DMS79 (cell line): ENCODE measurements around the gene TRIML2.

ENCODE experiments used
- DNase-seq: peaks from one replicate; lab custom pipeline; 2025; lab: John Stamatoyannopoulos, UW

Gene TRIML2

GRCh38 chr4:188109157-188109755 lies at the start of gene TRIML2:
TRIML2 (minus strand) TSS chr4:188109603; CDS start chr4:188105368, 4,235 bp downstream.
- no peak for DNase-seq

DNA sequence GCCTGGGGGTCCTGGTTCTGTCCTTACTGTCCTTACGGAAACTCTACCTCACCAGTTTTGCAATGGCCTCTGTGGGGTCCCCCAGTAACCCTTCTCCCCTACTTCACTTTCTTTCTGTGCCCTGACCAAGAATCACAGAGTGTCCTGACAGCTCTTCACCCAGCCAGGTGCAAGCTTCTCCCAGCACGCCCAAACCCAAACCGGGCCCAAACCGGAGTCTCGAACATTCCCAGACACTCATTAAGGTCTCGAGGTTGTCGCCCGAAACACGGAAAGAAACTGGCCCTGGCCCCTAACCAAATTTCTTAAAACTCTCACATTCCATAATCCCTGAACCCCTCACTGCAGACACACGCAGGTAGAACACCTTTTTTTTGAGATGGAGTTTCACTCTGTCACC lies 48.9 kb upstream of the TRIML2 start:
- no peak for DNase-seq

DNA sequence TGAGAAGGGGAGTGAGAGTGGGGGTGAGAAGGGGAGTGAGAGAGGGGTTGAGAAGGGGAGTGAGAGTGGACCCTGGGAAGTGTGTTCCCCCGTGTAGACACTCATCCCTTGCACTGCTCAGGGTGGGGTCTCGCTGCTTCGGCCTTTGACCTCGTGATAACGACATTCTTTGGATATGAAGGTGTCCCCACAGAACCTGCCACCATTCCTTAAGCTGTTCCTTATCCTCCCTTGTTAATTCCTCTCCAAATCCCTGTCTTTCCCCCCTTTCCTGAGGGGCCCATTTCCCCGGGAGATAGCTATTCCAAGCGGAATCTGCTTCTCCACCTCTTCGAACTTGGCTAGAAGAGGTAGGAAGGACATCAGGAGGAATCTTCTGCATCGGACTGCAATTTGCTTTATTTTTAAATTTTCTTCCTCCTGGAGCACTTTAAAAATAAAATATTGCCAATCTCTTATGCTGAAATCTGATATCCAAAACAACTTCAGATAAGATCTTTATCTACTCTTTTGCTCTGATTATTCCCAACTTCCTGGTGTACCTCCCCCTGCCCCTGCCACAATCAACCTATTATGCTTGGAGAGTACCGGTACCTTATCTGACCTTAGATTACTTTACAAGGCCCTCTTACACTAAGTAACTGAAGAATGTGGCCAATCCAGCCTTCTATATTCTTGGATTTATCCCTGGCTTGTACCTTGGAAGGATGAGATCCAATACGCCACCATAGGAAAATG lies 45.4 kb upstream of the TRIML2 start:
- no peak for DNase-seq

DNA sequence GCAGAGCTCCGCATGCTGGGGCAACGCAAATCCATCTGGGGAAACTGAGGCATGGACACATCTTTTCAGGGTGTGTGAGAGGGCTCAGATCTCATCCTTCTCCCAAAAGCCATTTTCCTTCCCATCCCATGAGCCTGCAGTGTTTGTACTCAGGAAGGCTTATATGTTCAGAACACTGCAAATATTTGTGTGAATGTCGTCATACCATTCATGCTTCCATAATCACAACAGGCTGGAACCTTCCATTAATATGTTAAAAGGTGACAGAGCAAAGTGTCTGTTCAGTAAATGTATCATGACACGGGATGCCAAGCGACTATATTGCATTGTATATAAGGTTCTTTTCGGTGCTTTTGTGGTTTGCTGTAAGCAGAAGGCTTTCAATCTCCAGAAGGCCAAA lies 38.4 kb upstream of the TRIML2 start:
- no peak for DNase-seq

DNA sequence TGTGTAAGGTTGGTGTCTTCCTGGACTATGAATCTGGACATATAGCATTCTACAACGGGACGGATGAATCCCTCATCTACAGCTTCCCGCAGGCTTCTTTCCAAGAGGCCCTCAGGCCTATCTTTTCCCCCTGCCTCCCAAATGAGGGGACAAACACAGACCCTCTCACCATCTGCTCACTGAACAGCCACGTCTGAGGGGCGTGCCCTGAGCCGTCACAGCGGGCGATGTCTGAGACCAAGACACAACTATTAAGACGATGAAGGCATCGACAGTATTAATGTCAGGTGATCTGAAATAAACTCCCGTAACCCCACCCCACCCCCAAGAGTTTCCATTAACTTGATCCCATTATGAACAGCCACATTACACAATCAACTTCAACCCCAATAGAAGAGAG lies 37.8 kb upstream of the TRIML2 start:
- DNase-seq, result no peak

- DNase-seq, result no peak
Observed at GRCh38 chr4:188146618-188147017, 37.2 kb upstream of the TRIML2 start.

- no peak for DNase-seq
Observed at GRCh38 chr4:188145601-188146000, 36.2 kb upstream of the TRIML2 start.

GRCh38 chr4:188143731-188144130 lies 34.3 kb upstream of the TRIML2 start:
- DNase-seq, result no peak

- no peak for DNase-seq
Observed at GRCh38 chr4:188139671-188140070, 30.3 kb upstream of the TRIML2 start.

GRCh38 chr4:188139141-188139540 lies 29.7 kb upstream of the TRIML2 start, which contains the start of gene TRIML1:
TRIML1 (plus strand) TSS chr4:188139441; CDS start chr4:188139559, 118 bp downstream.
- no peak for DNase-seq

GRCh38 chr4:188138227-188138626 lies 28.8 kb upstream of the TRIML2 start:
- no peak for DNase-seq

GRCh38 chr4:188132232-188132631 lies 22.8 kb upstream of the TRIML2 start:
- no peak for DNase-seq

DNA sequence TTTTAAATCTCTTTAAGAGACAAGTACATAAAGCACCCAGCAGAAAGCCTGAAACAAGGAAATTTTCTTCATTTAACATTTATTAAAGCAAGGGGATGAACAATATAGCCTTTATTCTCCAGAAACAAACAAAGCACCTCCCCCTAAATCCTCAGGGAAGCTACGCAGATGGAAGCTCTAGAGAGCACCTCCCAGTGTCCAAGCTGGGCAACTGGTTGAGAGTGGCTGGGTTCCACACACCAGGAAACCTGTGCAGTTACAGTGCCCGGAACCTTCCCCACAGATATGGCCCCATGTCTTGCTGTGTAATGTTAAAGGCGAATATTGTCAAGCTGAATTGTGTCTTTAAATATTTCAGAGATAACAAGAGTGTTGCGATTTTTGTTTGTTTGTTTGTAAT lies 21.0 kb upstream of the TRIML2 start:
- no peak for DNase-seq

DNA sequence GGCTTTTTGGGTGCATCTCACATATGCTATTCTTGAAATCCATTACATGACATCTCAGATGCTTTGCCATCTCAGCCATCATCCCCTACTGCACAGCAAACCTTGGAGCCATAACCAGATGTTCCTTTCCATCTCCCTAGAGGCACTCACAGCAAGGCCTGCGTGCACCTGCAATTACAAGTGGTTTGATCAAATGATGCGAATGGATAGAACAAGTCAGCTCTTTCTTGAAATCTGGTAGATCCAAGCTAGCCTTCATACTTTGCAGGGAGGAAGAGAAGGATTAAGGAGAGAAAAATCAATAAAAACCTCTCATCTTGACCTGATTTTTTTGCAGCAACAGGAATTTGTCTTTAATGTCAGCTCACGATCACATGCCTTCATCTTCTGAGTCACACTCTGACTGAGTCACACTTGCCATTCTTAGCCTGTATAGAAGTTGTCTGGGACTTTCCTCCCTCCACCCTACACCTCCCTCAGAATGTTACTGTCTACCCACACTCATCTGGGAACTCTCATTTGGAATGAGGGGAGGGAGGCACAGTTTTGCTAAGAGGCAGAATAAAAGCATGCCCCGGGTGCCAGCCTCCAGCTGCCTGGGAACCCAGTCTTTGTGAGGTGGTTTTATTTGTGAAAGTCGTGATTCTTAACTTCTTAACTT lies 17.9 kb upstream of the TRIML2 start:
- DNase-seq, result no peak

GRCh38 chr4:188121530-188121929 lies 12.1 kb upstream of the TRIML2 start:
- no peak for DNase-seq

DNA sequence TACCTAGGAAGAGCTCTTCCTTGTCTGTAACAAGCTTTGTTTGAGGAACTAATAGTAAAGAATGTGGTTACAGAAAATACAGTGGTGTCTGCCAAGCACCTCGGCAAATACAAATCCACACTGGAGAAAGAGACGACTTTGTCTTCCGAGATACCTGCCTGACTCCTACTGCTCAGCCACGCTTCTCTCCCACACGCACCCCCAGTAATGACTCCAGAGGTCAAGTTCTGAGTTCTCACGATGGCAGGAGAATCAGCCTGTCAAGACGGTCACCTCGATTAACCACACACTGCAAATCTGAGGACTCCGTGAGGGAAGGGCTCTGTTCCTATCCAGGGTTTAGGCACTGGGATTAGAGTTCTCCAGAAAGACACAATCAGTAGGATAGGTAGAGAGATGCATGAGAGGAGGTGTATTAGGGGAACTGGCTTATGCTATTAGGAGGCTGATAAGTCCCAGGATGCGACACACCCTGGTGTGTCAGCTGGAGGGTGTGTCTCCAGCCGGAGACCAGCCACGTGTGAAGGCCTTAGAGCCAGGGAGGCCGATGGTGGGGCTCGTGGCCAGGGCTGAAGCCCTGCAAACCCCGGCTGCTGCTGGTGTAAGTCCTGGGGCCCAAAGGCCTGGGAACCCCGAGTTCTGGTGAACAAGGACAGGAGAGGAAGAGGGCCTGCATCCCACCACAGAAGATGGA lies 8.4 kb upstream of the TRIML2 start:
- no peak for DNase-seq

DNA sequence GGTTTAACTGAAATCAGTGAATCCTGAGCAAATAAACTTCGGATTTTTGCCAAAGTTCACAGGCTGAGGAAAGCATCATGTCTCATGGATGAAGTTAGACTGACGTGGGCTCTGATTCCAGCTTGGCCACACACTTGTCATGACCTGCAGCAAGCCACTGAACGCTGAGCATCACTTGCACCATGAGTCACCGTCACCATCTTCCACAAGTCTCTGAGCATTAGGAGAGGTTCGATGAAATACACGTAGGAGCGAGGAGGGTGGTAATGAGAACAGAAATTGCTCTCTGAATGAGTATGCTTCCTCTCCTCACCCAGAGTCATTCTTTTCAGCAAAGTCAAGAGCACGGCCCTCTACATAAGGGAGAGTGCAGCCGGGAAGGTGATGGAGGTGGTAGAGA lies 3.8 kb upstream of the TRIML2 start:
- DNase-seq, result no peak

DNA sequence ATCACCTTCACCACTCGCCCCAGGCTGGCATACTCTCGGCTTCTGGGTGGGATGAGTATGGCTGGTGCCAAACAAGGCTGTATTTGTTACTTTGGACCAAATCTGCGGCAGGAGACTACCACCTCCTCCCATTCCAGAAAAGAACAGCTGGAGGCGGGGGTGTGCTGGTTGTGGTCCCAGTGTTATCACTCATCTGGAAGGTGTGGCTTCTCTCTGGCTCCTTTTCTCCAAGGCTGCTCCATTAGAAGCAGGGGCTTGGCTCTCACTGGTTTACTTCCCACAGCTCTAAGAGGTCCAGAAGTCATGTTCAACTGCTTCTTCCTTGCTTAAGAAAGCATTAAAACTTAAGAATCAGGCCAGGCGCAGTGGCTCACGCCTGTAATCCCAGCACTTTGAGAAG lies 2.6 kb upstream of the TRIML2 start:
- no peak for DNase-seq

DNA sequence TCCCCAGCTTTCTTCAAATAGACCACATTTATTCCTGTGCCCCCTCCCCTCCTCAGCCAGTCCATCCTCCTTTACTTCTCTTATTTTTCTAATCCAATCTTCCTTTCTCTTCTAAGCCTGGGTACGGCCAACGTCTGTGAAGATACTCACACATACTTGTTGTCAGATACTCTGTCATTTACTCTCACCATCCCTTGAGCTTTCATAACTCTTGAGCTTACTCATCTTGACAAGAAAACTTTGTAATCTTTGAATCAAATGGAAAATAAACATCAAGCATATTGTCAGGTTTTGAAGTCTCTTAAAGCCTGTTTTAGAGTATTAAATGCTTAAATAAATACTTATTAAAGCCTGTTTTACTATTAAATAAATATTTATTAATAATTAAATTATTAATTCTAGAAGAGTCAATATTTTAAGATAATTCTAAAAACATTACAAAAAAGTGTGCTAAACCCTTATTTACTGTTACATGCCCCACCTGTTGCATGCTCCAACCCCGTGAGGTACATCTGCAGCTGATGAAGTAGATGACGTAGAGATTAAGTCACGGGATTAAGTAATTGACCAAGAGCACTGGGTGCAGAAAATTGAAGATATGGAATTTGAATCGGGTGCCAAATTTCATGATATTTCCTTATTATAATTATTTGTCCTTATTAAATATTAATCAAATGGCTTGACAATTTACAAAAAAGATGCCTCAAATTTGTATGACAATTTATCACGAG lies 1.5 kb upstream of the TRIML2 start:
- DNase-seq, result no peak

DNA sequence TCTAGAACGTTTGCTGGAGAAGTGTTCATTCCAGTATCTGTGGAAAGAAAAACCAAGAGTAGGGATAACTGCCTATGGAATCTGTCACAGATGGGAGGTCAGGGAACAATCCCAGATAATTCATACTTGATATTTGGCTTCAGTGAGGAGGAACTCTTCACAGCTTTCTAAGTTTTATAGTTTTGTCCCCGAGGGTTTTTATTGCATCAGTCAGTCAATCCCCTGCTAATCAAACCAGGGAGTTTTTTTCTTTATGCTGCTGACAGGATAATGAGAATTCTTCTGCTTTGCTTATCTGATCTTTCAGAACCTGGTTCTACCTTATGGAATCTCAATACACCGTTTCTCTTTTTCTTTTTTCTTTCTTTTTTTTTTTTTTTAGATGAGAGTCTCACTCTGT lies 633 bp upstream of the TRIML2 start:
- no peak for DNase-seq

GRCh38 chr4:188107931-188108843 lies 1.2 kb downstream of the TRIML2 start:
- DNase-seq, result no peak
